ENCODE results near the gene ARMC9. TPM values are rescaled to one million over a fixed set of nuclear protein-coding genes. Genes with fewer than 3 reads are reported as not detected.

The ARMC9 gene
- total RNA-seq, 1 experiment from 2014 or later, result 16.4 TPM

DNA sequence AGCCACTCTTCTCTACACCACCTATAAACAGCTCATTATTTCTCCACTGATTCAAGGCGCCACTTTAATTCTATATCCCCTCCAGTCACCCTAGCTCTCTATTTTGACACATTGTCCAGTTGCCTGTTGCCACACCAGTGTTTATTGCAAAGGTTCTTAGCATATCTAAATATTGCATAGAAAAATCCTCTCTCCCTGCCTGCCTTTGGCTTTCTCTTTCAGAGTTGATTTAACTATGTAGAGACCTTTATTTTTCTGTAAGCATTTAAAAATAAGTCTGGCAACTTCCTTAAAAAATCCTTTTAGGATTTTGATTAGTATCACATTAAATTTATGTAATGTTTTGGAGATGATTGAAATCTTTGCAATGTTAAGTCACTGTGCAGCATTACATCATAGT, 149.2 kb downstream of the ARMC9 start:
- TF ChIP-seq RAD21 (IDR thresholded peaks at IDR 0.05; ENCODE audit: low read depth) (no peak), TCF7L2 (IDR thresholded peaks at IDR 0.05; ENCODE audit: borderline replicate concordance, extremely low read depth, insufficient read depth, insufficient read length) (no peak), SIN3A (IDR thresholded peaks at IDR 0.05; ENCODE audit: low read depth) (no peak), POLR2A (IDR thresholded peaks at IDR 0.05; ENCODE audit: borderline replicate concordance, extremely low read depth, insufficient read depth, insufficient read length) (no peak), CEBPB (IDR thresholded peaks at IDR 0.05; ENCODE audit: low read depth) (no peak), EGR1 (IDR thresholded peaks at IDR 0.05; ENCODE audit: low read depth) (no peak), CBX3 (IDR thresholded peaks at IDR 0.05; ENCODE audit: low read depth) (no peak), EZH2 (IDR thresholded peaks at IDR 0.05) (no peak), EZH2phosphoT487 (IDR thresholded peaks at IDR 0.05; ENCODE audit: borderline replicate concordance) (no peak), JUND (IDR thresholded peaks at IDR 0.05) (no peak), YY1 (IDR thresholded peaks at IDR 0.05; ENCODE audit: extremely low read depth, insufficient replicate concordance, low read depth, low read length) (no peak)
- TF ChIP-seq, protein P1, sequence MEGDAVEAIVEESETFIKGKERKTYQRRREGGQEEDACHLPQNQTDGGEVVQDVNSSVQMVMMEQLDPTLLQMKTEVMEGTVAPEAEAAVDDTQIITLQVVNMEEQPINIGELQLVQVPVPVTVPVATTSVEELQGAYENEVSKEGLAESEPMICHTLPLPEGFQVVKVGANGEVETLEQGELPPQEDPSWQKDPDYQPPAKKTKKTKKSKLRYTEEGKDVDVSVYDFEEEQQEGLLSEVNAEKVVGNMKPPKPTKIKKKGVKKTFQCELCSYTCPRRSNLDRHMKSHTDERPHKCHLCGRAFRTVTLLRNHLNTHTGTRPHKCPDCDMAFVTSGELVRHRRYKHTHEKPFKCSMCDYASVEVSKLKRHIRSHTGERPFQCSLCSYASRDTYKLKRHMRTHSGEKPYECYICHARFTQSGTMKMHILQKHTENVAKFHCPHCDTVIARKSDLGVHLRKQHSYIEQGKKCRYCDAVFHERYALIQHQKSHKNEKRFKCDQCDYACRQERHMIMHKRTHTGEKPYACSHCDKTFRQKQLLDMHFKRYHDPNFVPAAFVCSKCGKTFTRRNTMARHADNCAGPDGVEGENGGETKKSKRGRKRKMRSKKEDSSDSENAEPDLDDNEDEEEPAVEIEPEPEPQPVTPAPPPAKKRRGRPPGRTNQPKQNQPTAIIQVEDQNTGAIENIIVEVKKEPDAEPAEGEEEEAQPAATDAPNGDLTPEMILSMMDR (IDR thresholded peaks at IDR 0.05 in 2 of 3, conservative IDR thresholded peaks at IDR 0.05 in 1 of 3; ENCODE audit: borderline replicate concordance in 1 of 3, insufficient read depth in 1 of 3, low read depth in 2 of 3, low read length in 2 of 3), result no peak
- TF ChIP-seq, protein P2, sequence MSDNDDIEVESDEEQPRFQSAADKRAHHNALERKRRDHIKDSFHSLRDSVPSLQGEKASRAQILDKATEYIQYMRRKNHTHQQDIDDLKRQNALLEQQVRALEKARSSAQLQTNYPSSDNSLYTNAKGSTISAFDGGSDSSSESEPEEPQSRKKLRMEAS (IDR thresholded peaks at IDR 0.05), result no peak
- TF ChIP-seq, protein P3, sequence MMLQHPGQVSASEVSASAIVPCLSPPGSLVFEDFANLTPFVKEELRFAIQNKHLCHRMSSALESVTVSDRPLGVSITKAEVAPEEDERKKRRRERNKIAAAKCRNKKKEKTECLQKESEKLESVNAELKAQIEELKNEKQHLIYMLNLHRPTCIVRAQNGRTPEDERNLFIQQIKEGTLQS (IDR thresholded peaks at IDR 0.05), result no peak
- TF ChIP-seq, protein P4, sequence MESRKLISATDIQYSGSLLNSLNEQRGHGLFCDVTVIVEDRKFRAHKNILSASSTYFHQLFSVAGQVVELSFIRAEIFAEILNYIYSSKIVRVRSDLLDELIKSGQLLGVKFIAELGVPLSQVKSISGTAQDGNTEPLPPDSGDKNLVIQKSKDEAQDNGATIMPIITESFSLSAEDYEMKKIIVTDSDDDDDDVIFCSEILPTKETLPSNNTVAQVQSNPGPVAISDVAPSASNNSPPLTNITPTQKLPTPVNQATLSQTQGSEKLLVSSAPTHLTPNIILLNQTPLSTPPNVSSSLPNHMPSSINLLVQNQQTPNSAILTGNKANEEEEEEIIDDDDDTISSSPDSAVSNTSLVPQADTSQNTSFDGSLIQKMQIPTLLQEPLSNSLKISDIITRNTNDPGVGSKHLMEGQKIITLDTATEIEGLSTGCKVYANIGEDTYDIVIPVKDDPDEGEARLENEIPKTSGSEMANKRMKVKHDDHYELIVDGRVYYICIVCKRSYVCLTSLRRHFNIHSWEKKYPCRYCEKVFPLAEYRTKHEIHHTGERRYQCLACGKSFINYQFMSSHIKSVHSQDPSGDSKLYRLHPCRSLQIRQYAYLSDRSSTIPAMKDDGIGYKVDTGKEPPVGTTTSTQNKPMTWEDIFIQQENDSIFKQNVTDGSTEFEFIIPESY (IDR thresholded peaks at IDR 0.05; ENCODE audit: extremely low read depth, insufficient replicate concordance, low read length), result no peak
- ATAC-seq, result no peak
- Histone ChIP-seq H3K36me3 (ENCODE audit: control insufficient read depth in 1 of 2, insufficient read depth in 2 of 2, low read length in 2 of 2) (no peaks in the 10 kb centered on the region), H3K79me2 (ENCODE audit: insufficient read depth, low read length) (no peaks in the 10 kb centered on the region), H3K27ac (ENCODE audit: low read depth, low read length) (no peak overlapping the region), H3K27me3 (ENCODE audit: insufficient read depth, low read length) (no peaks in the 10 kb centered on the region), H3K9ac (ENCODE audit: low read length) (no peak overlapping the region), H2AFZ (ENCODE audit: low read depth, low read length, poor library complexity, severe bottlenecking) (no peak overlapping the region), H3K4me1 (ENCODE audit: control insufficient read depth in 1 of 2, insufficient read depth in 2 of 2, low read length in 2 of 2) (no peaks in the 10 kb centered on the region), H3K9me3 (ENCODE audit: control insufficient read depth in 1 of 2, insufficient read depth in 1 of 2, low read depth in 1 of 2, low read length in 2 of 2) (no peaks in the 10 kb centered on the region), H3K9me2 (ENCODE audit: insufficient read depth) (no peaks in the 10 kb centered on the region; the same call in 1 of the 2 replicates), H3K4me2 (ENCODE audit: low read length) (no peak overlapping the region), H3K4me3 (replicated peaks in 1 of 2; ENCODE audit: low read depth in 1 of 2, low read length in 2 of 2) (no peak overlapping the region), H4K20me1 (ENCODE audit: insufficient read depth) (no peaks in the 10 kb centered on the region)
- no TSS peak for BruUV-seq (replicated peaks)
- intact Hi-C loops (cut with micrococcal nuclease), result no loop called here
- ChIA-PET POLR2A (no interaction called here), RAD21 (ENCODE audit: low non-redundant PET in 1 of 2, low total read pairs in 2 of 2, uncharacterized antibody in 2 of 2, unreplicated experiment in 2 of 2) (no interaction called here), CTCF (no interaction called here)
- no peak for DNase-seq (ENCODE audit: low read depth, low spot score)
